KOPT-K1 (cell line): Measurements from ENCODE around the gene CBX7.

Source experiments
- H3K27ac ChIP-seq: fragments of 200-600 bp; sonication (generic); 2 replicates; pipeline ENCODE4 v1.5.1; 2016; ENCODE audit warnings: antibody characterized with exemption, mild to moderate bottlenecking, low read depth, low read length; ENCODE audit not compliant: poor library complexity, severe bottlenecking
- H3K36me3 ChIP-seq: fragments of 200-600 bp; sonication (generic); 2 replicates; pipeline ENCODE4 v1.5.1; 2017; ENCODE audit warnings: antibody characterized with exemption, mild to moderate bottlenecking, low read length, moderate library complexity; ENCODE audit not compliant: insufficient read depth
- H3K9me3 ChIP-seq: fragments of 200-600 bp; sonication (generic); 2 replicates; pipeline ENCODE4 v1.5.1; 2017; ENCODE audit warnings: antibody characterized with exemption, low read length, mild to moderate bottlenecking; ENCODE audit not compliant: insufficient read depth, poor library complexity, severe bottlenecking

Gene CBX7

GRCh38 chr22:39098576-39098975 lies 53.9 kb downstream of the CBX7 start:
- Histone ChIP-seq H3K36me3 (no peaks in the 10 kb centered on the region), H3K27ac (no peak overlapping the region), H3K9me3 (no peaks in the 10 kb centered on the region)

- Histone ChIP-seq H3K27ac (peak overlapping the region; percentile 65), H3K36me3 (no peaks in the 10 kb centered on the region), H3K9me3 (no peaks in the 10 kb centered on the region)
Measured at GRCh38 chr22:39098026-39098425, 54.5 kb downstream of the CBX7 start.

GRCh38 chr22:39097098-39098020 lies 55.1 kb downstream of the CBX7 start, which contains the start of gene APOBEC3H:
Gene APOBEC3H (plus strand): TSS chr22:39097244. CDS start chr22:39100279, 3,035 bp downstream.
- Histone ChIP-seq H3K9me3 (no peaks in the 10 kb centered on the region), H3K27ac (peak within 1 kb of the TSS; percentile 65)

GRCh38 chr22:39095971-39096370 lies 56.5 kb downstream of the CBX7 start:
- Histone ChIP-seq H3K27ac (peak overlapping the region; percentile 21), H3K9me3 (no peaks in the 10 kb centered on the region), H3K36me3 (no peaks in the 10 kb centered on the region)

More at GRCh38 chr22:39097098-39098020, 55.1 kb downstream of the CBX7 start, which contains the start of gene APOBEC3H:
- no peaks in the 10 kb centered on the region for H3K36me3 ChIP-seq

GRCh38 chr22:39094717-39095389 lies 57.6 kb downstream of the CBX7 start:
- no peaks in the 10 kb centered on the region for H3K36me3 ChIP-seq
- H3K9me3 ChIP-seq, result no peaks in the 10 kb centered on the region

GRCh38 chr22:39092111-39092862 lies 60.2 kb downstream of the CBX7 start:
- Histone ChIP-seq H3K9me3 (no peaks in the 10 kb centered on the region), H3K27ac (peak overlapping the region; percentile 90)

More at GRCh38 chr22:39094717-39095389, 57.6 kb downstream of the CBX7 start:
- peak overlapping the region; percentile 37 for H3K27ac ChIP-seq

GRCh38 chr22:39091126-39092081 lies 61.1 kb downstream of the CBX7 start:
- Histone ChIP-seq H3K27ac (peak overlapping the region; percentile 90), H3K36me3 (no peaks in the 10 kb centered on the region; the same call in 1 of the 2 replicates), H3K9me3 (no peaks in the 10 kb centered on the region)

More at GRCh38 chr22:39092111-39092862, 60.2 kb downstream of the CBX7 start:
- no peaks in the 10 kb centered on the region for H3K36me3 ChIP-seq

- H3K36me3 ChIP-seq, result no peaks in the 10 kb centered on the region; the same call in 1 of the 2 replicates
- peak overlapping the region; percentile 90 for H3K27ac ChIP-seq
- H3K9me3 ChIP-seq, result no peaks in the 10 kb centered on the region
Measured at GRCh38 chr22:39090426-39091064, 61.9 kb downstream of the CBX7 start.

- Histone ChIP-seq H3K27ac (peak overlapping the region; percentile 90), H3K36me3 (peaks cover 2% of the 10 kb centered on the region; the same call in 1 of the 2 replicates), H3K9me3 (no peaks in the 10 kb centered on the region)
Measured at GRCh38 chr22:39089928-39090327, 62.6 kb downstream of the CBX7 start.

GRCh38 chr22:39088685-39089032 lies 63.8 kb downstream of the CBX7 start:
- H3K27ac ChIP-seq, result peak overlapping the region; percentile 90
- H3K36me3 ChIP-seq, result peaks cover 13% of the 10 kb centered on the region; the same call in 1 of the 2 replicates

GRCh38 chr22:39087881-39088684 lies 64.4 kb downstream of the CBX7 start:
- peak overlapping the region; percentile 90 for H3K27ac ChIP-seq
- no peaks in the 10 kb centered on the region for H3K9me3 ChIP-seq

More at GRCh38 chr22:39088685-39089032, 63.8 kb downstream of the CBX7 start:
- H3K9me3 ChIP-seq, result no peaks in the 10 kb centered on the region

GRCh38 chr22:39087098-39087497 lies 65.4 kb downstream of the CBX7 start:
- Histone ChIP-seq H3K36me3 (peaks cover 22% of the 10 kb centered on the region; the same call in 1 of the 2 replicates), H3K9me3 (no peaks in the 10 kb centered on the region), H3K27ac (peak overlapping the region; percentile 90)

More at GRCh38 chr22:39087881-39088684, 64.4 kb downstream of the CBX7 start:
- H3K36me3 ChIP-seq, result peaks cover 16% of the 10 kb centered on the region; the same call in 1 of the 2 replicates

GRCh38 chr22:39084666-39085065 lies 67.8 kb downstream of the CBX7 start:
- Histone ChIP-seq H3K27ac (no peak overlapping the region), H3K9me3 (no peaks in the 10 kb centered on the region), H3K36me3 (peaks cover 46% of the 10 kb centered on the region; the same call in 1 of the 2 replicates)
